NCI-H510A (cell line): ENCODE measurements around the gene KCNMA1.

Experiments
- DNase-seq: peaks from one replicate; lab custom pipeline; 2025; lab: John Stamatoyannopoulos, UW

The KCNMA1 gene

DNA sequence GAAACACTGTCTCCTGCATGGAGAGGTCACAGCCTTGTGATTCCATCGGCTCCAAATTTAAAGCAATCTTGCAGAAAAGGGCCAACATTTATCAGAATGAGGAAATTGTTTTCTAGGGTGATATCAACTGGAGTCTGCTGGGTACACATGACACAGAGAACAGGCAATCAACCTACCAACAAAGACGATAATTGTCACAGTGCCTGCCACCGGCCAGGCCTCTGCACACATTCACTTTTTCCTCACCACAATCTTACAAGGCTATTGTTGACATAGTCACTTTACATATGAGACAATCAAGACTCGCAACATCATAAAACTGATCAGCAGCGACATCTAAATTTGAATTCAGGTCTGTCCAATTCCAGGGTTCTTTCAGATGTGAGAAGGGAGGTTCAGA is 189.4 kb downstream of the KCNMA1 start:
- no peak for DNase-seq

DNA sequence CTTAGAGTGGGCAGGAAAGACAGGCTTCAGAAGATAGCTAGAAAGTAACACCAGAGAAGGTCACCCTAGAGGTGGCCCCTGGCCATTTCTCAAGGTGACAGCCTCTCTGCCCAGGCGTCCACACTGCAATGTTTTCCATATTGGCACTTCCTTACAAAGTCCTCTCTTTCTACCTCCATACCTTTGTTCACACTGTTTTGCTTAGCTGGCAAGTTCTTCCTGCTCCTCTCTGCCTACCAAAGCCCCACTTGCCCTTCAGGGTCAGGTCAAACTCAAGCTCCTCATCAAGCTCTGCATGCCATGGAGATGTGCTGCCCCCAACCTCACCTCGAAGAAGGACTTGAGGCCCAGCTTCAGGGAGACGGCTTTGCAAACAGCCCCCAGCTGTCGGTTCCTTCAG is 190.9 kb downstream of the KCNMA1 start:
- no peak for DNase-seq

DNA sequence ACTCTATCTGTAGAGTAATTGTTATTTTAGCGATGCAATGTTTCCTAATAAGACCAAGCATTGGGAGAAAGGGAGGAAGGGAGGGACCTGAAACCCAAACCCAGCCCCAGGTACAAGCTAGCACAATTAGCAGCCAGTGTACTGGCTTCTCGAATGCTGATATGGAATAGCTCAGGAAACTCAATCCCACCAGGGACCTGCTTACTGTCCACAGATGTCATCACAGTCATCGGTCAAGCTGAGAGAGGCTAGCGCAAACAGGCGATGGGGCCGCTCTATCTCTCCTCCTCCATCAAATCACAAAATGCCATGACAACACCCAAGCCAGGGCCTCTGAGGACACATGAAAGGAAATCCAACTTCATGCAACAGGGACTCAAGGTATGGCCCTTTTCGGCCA is 192.1 kb downstream of the KCNMA1 start:
- no peak for DNase-seq

DNA sequence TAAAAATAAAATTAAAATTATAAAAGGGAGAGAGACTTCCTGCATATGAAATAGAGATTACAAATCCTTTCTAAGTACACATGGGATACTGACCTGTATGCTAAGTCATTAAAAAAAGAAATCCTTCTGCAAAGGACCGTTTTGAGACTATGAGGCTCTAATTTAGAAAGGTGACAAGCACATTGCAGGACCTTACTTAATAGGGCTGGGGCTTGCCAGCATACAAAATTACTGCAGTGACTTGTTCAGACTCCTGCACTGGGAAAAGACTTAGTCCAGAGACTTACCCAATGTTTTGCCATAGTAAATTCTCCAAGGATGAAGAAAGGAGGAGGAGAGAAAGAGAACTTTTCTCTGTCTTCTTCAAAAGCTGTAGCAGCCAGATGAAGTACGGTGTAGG is 193.6 kb downstream of the KCNMA1 start:
- DNase-seq, result no peak

DNA sequence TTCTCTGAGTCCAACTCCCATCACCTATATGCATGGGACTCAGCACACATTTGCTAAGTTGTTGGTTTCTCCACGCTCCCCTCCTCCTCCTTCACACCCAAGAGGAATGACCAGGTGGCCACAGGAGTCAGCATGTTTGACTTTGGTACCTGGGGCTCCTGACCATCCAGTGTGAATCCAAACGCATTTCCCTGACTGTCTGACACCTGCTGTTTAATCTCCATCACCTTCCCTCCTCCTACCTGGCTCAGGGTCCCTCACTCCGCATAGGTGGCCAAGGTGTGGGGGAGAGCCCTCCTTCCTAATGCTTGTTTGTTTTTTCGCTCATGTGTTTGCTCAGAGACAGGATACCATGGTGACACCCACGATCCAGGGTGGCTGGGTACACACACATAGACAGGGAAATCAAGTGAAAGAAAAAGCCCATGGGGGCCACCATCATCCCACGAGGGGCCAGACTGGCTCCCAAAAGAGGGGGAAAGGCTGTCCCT is 194.9 kb downstream of the KCNMA1 start:
- DNase-seq, result peak; percentile 66

DNA sequence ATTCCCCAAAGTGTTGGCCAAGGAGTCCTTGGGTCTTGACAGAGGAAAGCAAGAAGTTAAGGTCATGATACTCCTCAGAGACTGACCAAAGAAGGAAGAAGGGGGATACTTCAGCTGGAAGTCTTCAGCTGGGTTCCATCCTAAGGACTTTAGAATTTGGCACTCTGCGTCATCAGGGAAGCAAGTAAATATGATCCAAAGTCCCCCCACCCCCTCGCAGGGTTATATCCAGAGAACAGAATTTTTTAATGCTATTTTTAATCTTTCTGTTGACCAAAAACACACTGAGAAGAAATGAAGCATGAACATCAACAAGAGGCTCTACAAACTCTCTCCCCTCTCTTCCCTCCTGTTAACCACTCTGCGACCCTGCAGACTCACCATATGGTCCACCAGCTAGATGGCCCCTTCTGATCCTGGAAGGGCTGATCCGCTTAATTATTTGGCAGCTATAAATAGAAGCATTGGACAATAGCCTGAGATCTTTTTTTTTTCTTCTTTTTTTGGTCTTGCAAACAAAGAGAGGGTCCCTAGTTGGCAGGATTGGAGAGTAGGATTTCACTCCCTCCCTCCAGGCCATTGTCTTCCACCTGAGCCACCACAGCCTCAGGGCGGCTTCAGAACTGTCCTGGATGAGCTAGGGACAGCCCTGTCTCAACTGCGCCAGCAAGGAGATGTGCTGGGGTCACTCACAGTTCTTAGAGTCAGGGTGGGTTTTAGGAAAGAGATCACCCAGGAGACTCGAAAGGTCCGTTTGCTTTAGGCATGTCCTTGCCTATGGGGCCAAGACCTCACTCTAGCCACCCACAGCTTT is 196.0 kb downstream of the KCNMA1 start:
- no peak for DNase-seq

DNA sequence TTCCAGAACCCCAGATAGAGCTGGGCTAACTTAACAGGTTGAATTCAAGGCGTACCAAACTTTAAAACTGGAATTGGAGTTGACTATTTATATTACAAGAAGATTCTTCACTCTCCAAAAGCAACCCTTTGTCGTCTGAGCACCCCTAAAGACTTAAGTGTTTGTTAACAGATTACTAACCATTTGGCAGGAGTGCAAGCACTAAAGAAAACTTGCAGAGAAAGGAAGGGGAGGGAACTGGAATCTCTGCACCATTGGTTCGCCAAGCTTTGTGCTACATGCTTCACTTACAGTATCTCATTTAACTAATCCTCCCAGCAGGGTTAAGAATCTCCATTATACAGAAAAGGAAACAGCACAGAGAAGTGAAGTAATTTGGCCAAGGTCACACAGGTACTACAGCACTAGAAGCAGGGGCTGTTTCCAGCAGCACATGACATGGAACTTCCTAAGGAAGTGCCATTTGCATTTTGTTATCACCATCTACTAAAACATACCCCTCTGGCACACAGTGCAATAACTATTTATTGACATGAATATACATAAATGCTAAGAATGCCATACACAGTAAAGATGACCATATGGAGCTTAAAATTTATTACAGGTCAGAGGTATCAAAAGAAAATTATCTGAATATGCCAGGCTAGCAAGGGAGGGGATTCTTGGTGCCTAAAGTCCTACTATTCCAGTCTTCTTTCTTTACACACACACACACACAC is 201.2 kb downstream of the KCNMA1 start:
- no peak for DNase-seq

DNA sequence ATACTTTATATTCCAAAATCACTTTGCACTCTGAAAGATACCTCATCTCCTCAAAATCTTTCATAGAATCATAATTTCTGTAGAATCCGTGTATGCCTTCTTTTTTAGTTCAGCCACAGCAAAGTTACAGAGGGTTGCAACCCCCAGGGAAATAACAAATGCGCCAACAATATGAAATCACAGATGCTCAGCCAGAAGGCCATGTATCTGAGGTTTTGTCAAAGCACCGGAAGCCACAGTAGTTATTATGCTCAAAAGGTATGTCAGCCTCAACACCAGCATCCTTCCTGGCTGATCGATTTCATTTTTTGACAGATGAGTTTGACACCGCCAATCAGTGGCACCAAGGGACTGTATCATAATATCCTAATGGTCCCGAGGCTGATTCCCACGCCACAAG is 204.1 kb downstream of the KCNMA1 start:
- DNase-seq, result no peak

DNA sequence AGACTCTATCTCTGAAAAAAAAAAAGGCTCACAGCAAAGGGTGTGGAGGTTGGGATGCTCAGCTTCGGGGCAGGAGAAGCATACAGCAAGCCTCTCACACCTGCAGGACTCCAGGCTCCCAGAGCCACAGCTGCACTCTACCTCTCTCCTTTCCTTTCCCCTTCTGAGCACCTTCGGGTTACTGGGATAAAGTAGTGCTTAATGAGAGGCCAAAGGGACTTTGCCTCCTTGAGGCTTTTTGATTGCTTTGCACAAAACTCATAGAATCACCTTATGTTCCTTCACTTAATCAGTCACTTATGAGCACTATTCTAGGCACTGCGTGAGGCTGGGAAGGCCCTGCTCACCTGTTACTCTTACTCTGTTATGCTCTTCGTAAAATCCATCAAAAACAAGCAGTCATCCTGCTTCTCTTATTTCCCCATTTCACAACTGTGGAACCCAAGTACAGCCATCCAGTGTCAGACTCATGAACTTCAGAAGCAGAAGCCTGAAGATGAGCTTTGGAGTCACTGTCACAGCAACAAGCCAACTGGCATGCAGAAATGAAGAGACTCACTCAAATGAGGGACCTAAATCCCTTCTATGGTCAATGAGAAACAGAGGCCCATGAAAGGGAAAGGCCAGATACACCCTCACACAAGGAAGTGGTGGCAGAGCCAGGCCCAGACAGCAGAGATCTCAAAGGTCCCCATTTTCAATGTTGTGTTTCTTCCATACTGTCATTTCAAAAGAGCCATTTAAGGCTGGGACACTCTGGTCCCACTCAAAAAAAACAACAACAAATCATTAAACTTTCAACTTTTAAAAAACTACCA is 205.4 kb downstream of the KCNMA1 start:
- DNase-seq, result no peak

DNA sequence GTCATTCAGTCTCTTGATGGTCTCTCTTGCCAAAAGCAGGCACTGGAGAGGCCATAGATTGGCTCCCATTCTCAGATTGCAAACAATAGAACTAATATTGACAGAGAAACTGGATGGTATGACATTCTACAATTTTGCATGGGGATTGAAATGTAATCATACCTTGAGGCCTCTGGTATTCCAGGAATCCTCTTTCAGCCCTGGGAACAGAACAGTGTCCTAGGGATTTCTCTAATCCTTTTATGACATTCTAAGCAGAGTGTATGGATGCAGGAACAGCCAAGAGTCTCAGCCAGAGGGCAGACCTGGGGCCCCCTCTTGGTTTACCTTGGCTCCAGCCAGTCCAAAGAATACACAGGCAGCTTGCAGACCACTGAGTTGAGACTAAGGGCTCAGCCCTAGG is 206.4 kb downstream of the KCNMA1 start:
- no peak for DNase-seq

DNA sequence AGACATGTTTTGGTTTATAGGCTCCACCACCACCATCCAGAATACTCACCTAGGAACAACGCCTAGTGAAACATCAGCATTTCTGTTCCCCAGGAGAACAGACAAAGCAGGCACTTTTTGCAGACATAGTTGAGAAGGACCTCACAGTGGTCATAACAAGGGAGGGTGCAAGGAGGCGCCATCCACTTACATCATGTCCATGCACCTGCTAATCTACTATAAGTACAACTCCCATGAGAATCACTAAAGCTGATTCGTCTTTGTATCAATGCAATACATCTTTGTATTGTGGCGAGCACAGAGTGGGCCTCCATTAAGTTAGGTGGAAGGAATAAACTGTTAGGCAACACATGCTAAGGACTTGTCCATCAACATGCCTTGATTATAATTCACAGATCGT is 207.1 kb downstream of the KCNMA1 start:
- no peak for DNase-seq

DNA sequence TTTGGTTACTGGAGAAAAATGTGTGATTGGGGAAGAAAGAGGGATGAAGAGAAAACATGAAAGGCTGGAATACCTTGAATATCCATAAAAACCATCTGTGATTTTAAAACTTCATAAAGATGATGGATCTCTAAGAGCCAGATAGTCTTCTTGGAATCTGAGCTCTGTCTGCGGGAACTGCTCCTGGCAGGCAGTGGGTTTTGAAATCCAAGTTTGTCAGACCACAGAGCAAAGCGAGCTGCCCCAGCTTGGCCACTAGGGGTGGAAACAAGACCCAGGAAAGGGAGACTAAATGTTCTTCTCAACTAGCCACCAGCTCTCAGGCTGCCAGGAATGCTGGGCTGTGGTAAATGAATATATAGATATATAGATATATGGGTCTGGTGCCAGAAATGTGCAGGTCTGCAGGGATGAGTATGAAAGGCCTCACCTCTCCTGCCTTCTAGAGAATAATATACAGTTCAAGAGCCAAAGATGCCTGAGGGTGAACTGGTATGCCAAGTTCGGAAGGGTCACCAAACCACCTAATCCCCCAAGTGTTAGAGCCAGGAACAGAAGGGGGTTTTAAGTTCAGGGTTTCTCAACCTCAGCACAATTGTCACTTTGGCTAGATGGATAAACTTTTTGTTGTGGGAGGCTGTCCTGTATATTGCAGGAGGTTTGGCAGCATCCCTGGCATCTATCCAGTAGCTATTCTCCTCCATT is 208.8 kb downstream of the KCNMA1 start:
- DNase-seq, result peak; percentile 48

DNA sequence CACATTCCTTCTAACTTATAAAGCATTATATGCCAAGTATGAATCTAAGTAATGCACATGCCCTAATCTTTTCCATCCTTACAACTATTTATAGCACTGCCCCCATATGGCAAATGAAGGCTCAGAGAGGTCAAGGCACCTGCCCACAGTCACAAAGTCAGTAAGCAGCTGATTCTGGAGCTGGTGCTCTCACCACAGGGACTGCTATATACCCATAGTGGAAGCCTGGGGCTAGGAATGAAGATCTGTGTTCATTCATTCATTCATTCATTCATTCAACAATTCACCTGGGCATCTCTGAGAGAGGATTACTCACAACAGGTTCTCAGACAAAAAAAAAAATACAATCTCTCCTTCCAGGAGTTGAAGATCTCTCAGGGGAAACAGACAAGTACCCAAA is 213.4 kb downstream of the KCNMA1 start:
- no peak for DNase-seq

DNA sequence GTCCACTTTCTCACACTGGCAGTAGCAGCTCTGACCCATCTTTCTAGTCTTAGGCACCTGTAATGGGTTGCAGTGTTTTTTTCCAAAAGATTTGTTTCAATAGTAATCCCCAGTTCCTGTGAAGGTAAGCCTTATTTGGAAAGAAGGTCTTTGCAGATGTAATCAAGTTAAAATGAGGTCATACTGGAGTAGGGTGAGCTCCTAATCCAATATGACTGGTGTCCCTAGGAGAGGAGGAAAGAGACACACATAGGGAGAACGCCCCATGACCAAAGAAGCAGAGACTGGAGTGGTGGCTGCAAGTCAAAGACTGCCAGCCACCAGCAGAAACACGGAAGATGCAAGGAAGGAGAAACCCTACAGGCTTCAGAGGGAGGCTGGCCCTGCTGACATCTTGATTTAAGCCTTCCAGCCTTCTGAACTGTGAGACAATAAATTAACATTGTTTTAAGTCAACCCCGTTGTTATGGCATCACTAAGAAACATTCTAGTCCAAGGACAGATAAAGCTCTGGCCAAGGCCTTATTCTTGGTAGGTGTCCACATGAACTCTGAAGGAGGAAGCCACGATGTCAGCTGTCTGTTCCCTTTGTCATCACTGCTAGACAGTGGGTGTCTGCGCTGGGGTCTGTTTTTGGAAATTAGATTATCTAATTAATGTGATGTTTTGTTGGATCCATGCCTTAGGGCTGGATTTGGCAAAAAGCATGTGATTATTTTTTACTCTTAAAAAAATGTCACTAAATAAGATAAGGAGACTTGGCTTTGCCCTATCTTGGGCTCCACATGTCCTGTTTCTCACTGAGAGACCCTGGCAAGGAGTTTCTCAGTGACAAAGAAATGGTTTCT is 214.9 kb downstream of the KCNMA1 start:
- DNase-seq, result no peak

DNA sequence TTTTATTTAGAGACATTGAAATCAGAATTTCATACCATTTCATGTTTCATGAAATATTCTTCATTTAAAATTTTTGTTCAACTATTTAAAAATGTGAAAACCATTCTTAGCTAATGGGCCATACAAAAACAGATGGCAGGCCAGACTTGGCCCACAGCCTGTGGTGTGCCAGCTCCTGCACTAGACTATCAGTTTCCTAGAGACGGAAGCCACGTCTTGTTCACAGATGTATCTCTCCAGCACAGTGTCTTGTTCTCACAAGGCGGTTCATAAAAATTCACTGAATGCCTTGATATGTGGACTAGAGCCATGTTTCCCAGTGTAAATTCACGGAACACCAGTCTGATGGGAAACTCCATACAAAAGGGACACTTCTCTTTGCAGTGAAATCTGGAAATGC is 216.0 kb downstream of the KCNMA1 start:
- no peak for DNase-seq

DNA sequence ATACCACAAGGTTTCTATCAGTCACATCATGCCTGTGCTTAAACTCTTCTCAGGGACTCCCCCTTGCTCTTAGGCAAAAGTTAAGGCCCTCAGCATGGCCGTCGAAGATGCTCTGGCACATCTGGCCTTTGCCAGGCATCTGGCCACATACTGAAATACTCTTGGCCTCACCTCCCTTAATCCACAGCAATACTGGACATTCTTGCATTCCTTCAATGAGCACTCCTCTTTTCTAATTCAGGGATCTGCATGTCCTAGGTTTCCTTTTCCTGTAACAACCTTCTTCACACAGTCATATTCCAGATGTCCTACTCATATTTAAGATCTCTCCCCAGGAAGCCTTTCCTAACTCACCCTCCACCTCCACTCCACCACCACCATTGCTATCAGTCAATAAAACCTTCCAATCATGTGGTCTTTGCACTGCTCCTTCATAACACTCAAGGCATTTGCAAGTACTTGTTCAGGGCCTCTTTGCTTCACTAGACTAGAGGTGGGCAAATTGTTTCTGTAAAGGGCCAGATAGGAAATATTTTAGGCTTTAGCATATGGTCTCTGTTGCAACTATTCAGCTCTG is 216.6 kb downstream of the KCNMA1 start:
- DNase-seq, result no peak

DNA sequence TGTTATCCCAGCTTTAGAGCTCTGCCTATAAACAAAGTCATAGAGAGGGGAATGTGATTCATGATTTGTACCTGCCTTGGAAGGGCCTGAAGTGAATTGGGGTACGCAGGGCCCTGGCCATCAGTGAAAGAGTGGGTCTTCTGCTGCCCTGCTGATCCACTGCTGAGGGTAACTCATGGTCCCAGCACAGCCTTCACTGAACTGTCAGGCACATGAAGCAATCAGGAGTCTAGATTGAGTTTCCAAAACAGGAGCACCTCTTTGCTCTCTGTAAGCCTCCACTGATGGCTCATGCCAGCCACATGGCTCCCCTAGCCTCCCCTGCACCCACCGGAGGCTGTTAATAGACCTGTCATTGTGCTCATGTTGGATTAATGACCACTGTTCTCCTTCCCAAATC is 217.6 kb downstream of the KCNMA1 start:
- no peak for DNase-seq

DNA sequence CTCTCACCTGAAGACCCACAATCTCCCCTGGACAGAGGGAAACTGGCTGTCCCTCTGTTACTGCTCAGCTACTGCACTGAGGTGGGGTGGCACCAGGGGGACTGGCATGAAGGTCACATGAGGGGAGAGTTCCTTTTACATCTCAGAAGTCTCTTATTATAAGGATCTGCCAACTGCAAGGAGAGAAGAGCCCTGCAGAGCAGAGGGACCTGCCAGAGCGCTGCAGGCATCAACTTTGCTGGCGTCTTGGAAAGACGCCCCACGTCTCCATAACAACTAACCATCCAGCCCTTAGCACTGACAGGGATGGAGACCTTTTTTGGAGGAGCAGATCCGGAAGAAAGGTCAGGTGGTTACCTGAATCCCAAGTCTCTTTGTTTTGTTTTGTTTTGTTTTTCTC is 218.6 kb downstream of the KCNMA1 start:
- no peak for DNase-seq

DNA sequence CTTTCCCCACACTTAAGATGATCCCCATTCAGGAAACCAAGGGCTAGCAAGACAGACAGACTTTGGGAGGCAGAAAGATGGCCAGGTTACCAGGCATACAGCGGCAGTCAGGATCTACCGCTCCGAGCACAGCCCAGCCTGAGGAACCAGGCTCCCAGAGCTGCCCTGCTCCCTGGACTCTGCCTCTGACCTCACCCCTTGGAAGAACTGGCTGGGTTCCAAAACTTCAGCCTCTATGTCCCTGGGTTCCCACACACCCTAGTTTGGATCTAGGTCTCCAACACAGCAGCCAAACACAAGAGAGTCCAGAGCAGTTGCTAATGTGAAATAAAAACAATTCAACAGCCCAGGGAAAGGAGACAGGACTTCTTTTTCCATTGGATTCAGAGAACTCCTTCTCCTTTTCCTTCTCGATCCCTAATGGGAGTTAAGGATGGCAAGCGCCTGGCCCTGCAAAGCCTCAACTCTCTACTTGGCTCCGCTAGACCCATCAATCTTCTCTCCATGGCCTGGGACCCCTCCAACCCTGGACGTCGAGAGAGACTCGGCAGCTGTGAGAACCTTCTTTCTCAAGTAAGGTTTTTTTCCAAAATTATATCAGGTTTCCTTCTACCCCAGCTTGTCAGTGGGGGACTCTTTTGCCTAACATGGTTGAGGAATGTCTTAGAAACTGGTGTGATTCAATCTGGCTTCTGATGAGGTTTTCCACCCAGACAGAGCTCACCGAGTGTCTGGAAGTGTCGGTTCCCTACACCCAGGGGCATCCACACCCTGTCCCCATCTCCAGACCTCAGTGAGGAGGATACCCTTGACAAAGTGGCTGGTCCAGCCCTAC is 219.6 kb downstream of the KCNMA1 start:
- no peak for DNase-seq

DNA sequence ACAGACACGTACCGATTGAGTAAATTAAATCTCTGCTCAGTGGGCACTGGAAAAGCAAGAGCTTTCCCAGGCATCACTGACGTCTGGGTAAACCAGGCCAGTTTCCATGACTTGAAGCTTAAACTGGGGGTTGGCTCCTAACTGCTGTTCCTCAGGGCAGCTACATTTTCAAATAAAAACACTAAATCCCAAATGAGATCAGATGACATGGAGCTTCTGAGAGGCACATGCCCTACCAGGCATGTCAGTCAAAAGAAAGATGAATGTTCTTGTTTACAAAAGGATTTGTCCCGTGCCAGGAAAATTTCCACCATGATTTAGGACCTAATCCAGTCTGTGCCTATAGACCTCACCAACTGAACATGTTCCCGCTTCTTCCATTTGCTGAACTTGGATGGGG is 220.2 kb downstream of the KCNMA1 start:
- DNase-seq, result no peak
